Ammon's horn (tissue), 1 donor: ENCODE measurements around the gene PAH.

ENCODE experiments used
- DNase-seq: peaks from one replicate; pipeline ENCODE4 v3.0.0-alpha.2; 2016; ENCODE audit warnings: low spot score

The PAH gene

DNA sequence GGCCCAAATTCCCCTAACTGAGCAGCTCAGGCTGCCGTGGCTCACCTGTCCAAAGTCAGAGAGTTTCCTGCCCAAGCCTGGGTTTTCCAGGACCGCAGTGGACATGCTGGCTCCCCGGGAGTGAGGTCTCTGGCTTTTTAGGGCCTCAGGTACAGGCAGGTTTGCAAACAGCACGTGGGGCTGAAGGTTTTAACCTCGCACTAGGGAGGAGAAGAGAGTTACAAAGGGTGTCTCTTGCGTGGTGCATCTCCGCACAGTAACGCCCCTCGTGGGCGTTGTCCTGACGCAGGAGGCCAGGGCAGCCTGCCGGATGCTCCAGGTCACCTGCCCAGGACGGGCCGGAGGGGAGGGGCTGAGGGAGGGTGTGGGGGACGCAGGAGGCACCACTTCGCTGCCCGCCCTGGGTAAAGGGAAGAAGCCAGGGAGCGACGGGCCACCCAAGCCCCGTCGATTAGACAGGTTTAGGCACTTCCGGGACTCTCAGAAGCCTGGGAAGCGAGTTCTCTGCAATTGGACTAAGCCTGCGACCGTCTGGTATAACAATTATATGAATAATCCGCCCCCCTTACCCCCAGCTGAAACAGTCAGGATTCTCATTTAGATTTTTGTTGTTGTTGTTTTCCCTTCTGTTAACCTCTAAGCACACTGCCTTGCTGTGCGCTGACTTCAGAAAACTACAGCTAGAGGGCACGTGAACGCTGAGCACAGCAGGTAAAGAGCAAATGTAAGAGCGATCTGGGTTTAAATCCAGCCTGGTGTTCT lies at the start of gene PAH:
TSS of gene PAH (minus strand) at position 219 of the 762 bp plus-strand sequence. CDS start at position 105, 114 bp downstream.
- peak; percentile 4 for DNase-seq

DNA sequence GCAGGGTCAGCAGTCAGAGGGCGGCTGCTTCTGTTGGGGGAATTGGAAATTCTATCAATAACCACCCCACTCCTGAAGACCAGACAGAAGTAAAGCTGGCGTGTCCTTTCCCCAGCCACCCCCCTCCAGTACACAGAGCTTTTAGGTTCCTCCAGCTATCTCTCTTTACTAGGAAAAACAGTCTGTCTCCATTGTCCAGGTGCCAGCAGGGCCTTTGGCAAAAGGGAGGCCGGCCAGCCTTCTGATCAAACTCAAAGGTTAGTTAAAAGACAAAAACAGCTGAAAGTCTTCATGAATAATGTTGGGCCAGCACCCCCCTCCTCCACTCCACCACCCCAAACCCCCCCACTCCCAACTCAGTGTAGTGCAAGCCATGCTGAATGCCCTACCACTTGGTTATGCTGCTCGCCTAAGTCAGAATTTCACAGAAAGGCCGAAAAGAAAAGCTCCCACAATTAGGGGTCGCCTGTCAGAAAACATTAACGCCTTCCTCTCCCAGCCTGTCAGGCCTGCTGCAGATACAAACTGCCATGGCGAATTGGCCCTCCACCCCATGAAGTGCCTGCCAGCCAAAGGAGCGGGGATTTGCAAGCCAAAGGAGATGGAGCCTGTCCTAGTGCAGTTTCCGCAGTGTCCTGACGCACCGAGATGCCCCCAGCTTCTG lies 49.3 kb upstream of the PAH start:
- peak; percentile 16 for DNase-seq

DNA sequence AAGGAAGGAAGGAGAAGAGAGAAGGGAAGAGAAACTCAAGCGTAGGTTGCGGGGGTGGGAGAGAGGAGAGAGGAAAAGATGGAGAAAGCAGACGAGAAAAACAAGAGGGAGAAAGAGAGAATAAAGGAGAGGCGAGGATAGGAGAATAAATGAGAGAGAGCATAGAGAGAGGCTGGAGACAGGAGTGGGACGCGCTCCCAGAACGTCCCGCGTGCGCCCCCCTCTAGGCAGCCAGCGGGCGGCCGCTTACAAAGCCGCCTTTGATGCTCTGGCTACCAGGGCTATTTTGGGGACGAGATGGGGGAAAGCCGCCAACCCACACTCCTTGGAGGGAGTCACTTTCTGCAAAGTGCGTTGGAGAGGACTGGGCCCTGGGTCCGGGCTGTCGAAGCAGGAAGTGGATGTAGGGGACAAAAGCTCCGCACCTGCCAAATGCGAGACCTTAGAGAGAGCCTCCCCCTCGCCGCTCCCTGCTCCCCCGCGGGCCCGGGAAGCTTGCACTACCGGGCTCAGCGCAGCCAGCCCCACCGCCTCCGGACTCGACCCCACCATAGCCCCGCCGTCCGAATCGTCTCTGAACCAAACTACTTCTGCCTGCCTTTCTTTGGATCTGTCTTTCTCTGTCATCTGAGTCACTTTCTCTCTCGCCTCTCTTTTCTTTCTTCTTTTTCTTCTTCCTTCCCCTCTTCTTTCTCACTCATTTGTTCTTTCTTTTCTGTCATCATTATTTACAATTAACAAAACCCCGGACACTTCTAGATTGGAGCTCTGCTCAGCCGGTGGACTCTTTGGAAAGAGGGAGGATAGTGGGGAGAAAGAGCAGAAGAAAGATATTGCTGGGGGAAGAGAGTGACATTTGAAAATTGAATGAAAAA lies 48.5 kb upstream of the PAH start:
- DNase-seq: peak; percentile 73

GRCh38 chr12:102964872-102965271 lies 47.8 kb upstream of the PAH start:
- peak; percentile 38 for DNase-seq

DNA sequence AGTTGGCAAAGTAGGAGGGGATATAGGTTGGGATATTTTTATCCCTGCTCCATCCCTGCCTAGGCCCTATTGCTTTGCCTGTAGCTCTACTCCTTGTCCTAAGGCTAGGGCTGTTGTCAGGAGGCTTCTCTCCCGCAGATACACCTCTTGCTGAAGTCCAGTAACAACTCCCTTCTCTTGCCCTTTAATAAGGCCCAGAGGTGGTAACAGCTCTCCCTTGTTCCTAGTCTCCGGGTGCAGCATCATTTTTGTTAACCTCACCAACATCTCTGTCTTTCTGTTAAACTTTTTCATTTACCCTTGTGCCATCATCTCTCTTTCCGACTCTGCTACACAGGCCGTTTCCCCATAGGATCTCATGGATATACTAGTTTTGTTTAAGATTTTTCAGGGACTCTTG lies 46.8 kb upstream of the PAH start:
- no peak for DNase-seq

- DNase-seq: no peak
Observed at GRCh38 chr12:102962986-102963385, 45.9 kb upstream of the PAH start.

- DNase-seq: no peak
Observed at GRCh38 chr12:102962532-102962931, 45.5 kb upstream of the PAH start.

- DNase-seq: no peak
Observed at GRCh38 chr12:102961466-102961855, 44.4 kb upstream of the PAH start.

- DNase-seq: peak; percentile 71
Observed at GRCh38 chr12:102960766-102961465, 43.9 kb upstream of the PAH start.

DNA sequence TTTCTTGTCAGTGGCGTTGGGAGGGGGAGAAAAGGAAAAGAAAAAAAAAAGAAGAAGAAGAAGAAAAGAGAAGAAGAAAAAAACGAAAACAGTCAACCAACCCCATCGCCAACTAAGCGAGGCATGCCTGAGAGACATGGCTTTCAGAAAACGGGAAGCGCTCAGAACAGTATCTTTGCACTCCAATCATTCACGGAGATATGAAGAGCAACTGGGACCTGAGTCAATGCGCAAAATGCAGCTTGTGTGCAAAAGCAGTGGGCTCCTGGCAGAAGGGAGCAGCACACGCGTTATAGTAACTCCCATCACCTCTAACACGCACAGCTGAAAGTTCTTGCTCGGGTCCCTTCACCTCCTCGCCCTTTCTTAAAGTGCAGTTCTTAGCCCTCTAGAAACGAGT lies 42.3 kb upstream of the PAH start:
- no peak for DNase-seq

DNA sequence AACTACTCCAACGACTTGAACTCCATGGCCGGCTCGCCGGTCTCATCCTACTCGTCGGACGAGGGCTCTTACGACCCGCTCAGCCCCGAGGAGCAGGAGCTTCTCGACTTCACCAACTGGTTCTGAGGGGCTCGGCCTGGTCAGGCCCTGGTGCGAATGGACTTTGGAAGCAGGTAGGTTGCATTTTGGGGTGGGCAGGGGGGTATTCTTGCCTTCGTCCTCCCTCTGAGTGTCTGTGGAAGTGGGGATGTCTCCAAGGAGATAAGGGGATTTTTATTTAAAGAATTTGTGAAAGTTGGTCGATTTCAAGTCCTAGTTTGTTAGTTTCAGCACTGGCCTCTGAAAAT lies 41.8 kb upstream of the PAH start:
- no peak for DNase-seq

GRCh38 chr12:102958073-102958829 lies 41.2 kb upstream of the PAH start:
- peak; percentile 30 for DNase-seq

GRCh38 chr12:102957339-102958050 lies 40.5 kb upstream of the PAH start, which contains the start of gene ASCL1:
TSS of gene ASCL1 (plus strand) at chr12:102957674. CDS start at chr12:102958245, 571 bp downstream.
- peak; percentile 50 for DNase-seq

DNA sequence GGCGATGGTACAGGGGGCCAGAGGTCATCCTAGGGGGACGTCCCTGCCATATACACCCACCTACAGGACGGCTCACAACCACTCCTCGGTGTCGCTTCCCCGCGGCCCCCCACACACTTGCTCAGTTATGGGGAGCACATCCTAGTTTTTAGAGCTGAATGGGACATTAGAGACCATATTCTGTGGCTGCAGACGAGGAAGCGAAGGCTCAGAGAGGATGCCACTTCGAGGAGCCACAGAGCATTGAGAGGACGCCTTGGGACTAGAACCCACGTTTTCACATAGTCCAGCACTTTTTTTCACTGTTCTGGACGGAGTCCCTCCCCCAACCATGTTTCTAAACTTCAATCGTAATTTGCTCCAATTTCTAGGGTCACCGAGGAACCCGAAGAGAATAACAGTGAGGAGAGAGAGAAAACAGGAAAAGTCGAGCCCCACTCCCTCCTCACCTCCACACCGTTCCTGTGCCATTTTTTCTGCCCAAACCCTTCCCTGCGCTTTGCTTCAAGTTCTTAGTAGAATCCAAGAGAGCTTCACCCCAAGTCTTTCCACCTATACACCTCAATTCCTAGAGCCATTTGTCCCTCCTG lies 39.8 kb upstream of the PAH start:
- no peak for DNase-seq

- peak; percentile 56 for DNase-seq
Observed at GRCh38 chr12:102955926-102956737, 39.1 kb upstream of the PAH start.

GRCh38 chr12:102954134-102954533 lies 37.1 kb upstream of the PAH start:
- DNase-seq: no peak

DNA sequence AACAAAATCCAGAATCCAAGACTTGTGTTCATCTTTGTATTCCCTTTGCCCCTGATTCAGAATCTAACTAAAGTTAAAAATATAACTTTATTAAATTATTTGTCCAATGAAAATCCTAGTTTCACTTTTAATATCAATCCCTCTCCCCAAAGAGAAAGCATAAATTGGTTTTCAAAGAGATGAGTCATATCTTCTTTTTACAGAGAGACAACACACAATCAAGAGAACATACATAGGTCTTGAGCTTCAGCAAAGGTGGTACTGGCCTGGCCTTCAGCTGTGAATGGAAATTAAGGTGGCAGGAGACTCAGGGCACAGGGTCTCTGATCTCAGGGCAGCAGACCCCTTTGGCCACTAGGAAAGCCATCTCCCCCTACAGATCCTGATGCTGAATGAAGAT lies 36.2 kb upstream of the PAH start:
- no peak for DNase-seq

DNA sequence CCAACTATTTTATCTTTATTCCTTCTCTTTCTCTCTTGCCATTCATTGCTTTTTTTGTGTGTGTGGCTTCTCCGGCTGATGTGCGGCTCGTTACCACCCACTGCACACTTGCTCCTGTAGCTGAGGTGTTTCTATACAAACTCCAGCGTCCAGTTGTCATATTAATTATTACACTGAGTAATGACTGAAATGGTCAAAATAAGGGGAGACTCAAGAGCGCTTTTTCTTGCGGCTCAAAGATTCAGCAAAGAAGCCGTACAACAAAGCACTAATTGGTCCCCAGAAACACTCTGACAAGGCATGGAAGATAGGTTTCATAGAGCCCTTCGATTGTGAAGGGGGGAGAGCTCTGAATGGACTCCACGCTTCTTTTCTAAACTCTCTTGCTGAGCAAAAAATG lies 34.8 kb upstream of the PAH start:
- DNase-seq: no peak

DNA sequence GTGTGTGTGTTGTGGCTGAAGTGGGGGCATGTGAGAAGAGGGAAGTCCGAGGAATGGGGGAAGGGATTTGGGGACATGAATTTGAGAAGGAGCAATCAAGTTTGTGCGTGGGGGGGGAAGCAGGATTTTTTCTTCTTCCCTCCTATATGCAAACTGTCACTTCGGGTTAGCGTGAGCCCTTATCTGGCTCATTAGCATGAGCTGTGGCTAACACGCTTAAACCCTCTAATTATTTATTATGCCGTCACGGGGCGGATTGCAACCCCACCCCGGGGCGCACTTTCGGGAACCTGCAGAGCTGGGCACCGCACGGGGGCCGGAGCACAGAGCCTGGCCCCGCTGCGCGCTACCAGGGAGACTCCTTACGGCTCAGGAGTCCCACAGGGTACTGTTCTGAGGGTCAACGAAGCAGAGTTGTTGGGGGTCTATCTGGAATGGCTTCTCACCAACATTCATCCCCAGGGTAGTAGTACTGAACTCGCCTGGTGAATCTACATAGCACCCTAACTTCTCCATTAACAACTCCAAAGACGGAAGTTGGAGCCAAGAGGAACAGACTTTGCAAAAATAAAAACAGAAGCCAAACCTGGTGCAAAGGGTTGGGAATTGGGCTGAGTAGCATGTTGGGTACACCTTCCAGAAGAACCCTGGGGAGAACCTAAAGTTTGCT lies 34.0 kb upstream of the PAH start:
- no peak for DNase-seq
